Activated effector memory CD4-positive, alpha-beta T cell treated with Interleukin-2 at 50 U/mL for 16 hours (primary cell): ENCODE results near the gene FMN2.

Experiments
- DNase-seq: peaks from one replicate; pipeline ENCODE4 v3.0.0-alpha.2; 2020

The FMN2 gene

GRCh38 chr1:240099329-240099728 lies 7.6 kb downstream of the FMN2 start:
- no peak for DNase-seq

GRCh38 chr1:240099748-240100147 lies 8.1 kb downstream of the FMN2 start:
- DNase-seq, result no peak

- DNase-seq, result no peak
Measured at GRCh38 chr1:240100371-240100934, 8.8 kb downstream of the FMN2 start.

- no peak for DNase-seq
Measured at GRCh38 chr1:240101306-240101705, 9.6 kb downstream of the FMN2 start.

GRCh38 chr1:240101737-240102136 lies 10.1 kb downstream of the FMN2 start:
- DNase-seq, result no peak

- DNase-seq, result no peak
Measured at GRCh38 chr1:240104672-240105071, 13.0 kb downstream of the FMN2 start.

- no peak for DNase-seq
Measured at GRCh38 chr1:240107058-240107684, 15.5 kb downstream of the FMN2 start.

- DNase-seq, result no peak
Measured at GRCh38 chr1:240109130-240109529, 17.4 kb downstream of the FMN2 start.

GRCh38 chr1:240109920-240110636 lies 18.4 kb downstream of the FMN2 start:
- no peak for DNase-seq

- no peak for DNase-seq
Measured at GRCh38 chr1:240111558-240111957, 19.9 kb downstream of the FMN2 start.

- DNase-seq, result no peak
Measured at GRCh38 chr1:240114222-240114621, 22.5 kb downstream of the FMN2 start.

GRCh38 chr1:240115831-240116230 lies 24.1 kb downstream of the FMN2 start:
- DNase-seq, result no peak

- no peak for DNase-seq
Measured at GRCh38 chr1:240116831-240117769, 25.4 kb downstream of the FMN2 start.

GRCh38 chr1:240117930-240118329 lies 26.2 kb downstream of the FMN2 start:
- DNase-seq, result no peak

- DNase-seq, result no peak
Measured at GRCh38 chr1:240122639-240123613, 31.2 kb downstream of the FMN2 start.

- no peak for DNase-seq
Measured at GRCh38 chr1:240126821-240127220, 35.1 kb downstream of the FMN2 start.

- DNase-seq, result no peak
Measured at GRCh38 chr1:240128366-240128765, 36.7 kb downstream of the FMN2 start.

GRCh38 chr1:240134113-240134512 lies 42.4 kb downstream of the FMN2 start:
- no peak for DNase-seq

- DNase-seq, result no peak
Measured at GRCh38 chr1:240134596-240134995, 42.9 kb downstream of the FMN2 start.

GRCh38 chr1:240136402-240136801 lies 44.7 kb downstream of the FMN2 start:
- DNase-seq, result no peak

GRCh38 chr1:240138867-240139266 lies 47.2 kb downstream of the FMN2 start:
- no peak for DNase-seq

- DNase-seq, result no peak
Measured at GRCh38 chr1:240139511-240139910, 47.8 kb downstream of the FMN2 start.
